ENCODE measurements around the gene FOSL1.

Gene FOSL1

GRCh38 chr11:65862191-65862735, 37.9 kb downstream of the FOSL1 start:
- TF ChIP-seq ARNT (IDR thresholded peaks at IDR 0.05) (no peak), ELF4 (IDR thresholded peaks at IDR 0.05) (no peak), HDGF (IDR thresholded peaks at IDR 0.05; ENCODE audit: borderline replicate concordance) (no peak), TARDBP (IDR thresholded peaks at IDR 0.05) (no peak), NFRKB (IDR thresholded peaks at IDR 0.05) (no peak), BHLHE40 (IDR thresholded peaks at IDR 0.05; ENCODE audit: borderline replicate concordance) (no peak), FOXM1 (IDR thresholded peaks at IDR 0.05; ENCODE audit: borderline replicate concordance) (no peak), PKNOX1 (IDR thresholded peaks at IDR 0.05) (no peak), LEF1 (IDR thresholded peaks at IDR 0.05; ENCODE audit: borderline replicate concordance) (no peak), FOXK2 (IDR thresholded peaks at IDR 0.05) (no peak), SP1 (IDR thresholded peaks at IDR 0.05) (no peak), SUZ12 (IDR thresholded peaks at IDR 0.05) (no peak), CTBP1 (IDR thresholded peaks at IDR 0.05; ENCODE audit: borderline replicate concordance) (no peak), L3MBTL2 (conservative IDR thresholded peaks at IDR 0.05) (no peak)
- CTCF ChIA-PET = no interaction called here
- POLR2A ChIA-PET = interaction anchor here (3.4 to 17.2 kb wide), 3 partner anchors 8 to 142 kb away, joined by 23 to 289 read pairs (median 97); partner anchors contain the start of genes CCDC85B, FIBP and RNASEH2C
- no peak for DNase-seq (ENCODE audit: extremely low spot score)

- no peak for DNase-seq (ENCODE audit: extremely low spot score)
- CTCF ChIA-PET = interaction anchor here (0.6 to 3.7 kb wide), 3 partner anchors 23 to 44 kb away, joined by 4 to 59 read pairs (median 4); partner anchors contain the start of genes CCDC85B and FIBP
- no peak for TF ChIP-seq HDGF (IDR thresholded peaks at IDR 0.05; ENCODE audit: borderline replicate concordance)
- TF ChIP-seq BHLHE40 (IDR thresholded peaks at IDR 0.05; ENCODE audit: borderline replicate concordance) = no peak
- no peak for TF ChIP-seq L3MBTL2 (conservative IDR thresholded peaks at IDR 0.05)
- no peak for TF ChIP-seq ARNT (IDR thresholded peaks at IDR 0.05)
- TF ChIP-seq FOXM1 (IDR thresholded peaks at IDR 0.05; ENCODE audit: borderline replicate concordance) = no peak
- no peak for TF ChIP-seq SUZ12 (IDR thresholded peaks at IDR 0.05)
- no peak for TF ChIP-seq PKNOX1 (IDR thresholded peaks at IDR 0.05)
- no peak for TF ChIP-seq FOXA1 (IDR thresholded peaks at IDR 0.05)
- TF ChIP-seq NFRKB (IDR thresholded peaks at IDR 0.05) = no peak
- TF ChIP-seq SP1 (IDR thresholded peaks at IDR 0.05) = no peak
- POLR2A ChIA-PET = interaction anchor here (0.7 to 17.2 kb wide), 7 partner anchors 8 to 258 kb away, joined by 3 to 289 read pairs (median 23); partner anchors contain the start of genes CCDC85B, FIBP and RNASEH2C
Observed at GRCh38 chr11:65861533-65862183, 38.5 kb downstream of the FOSL1 start.

GRCh38 chr11:65861165-65861505, 39.1 kb downstream of the FOSL1 start:
- POLR2A ChIA-PET = interaction anchor here (0.7 to 17.2 kb wide), 8 partner anchors 9 to 258 kb away, joined by 3 to 289 read pairs (median 22); partner anchors contain the start of genes CCDC85B, FIBP, RNASEH2C and SF3B2
- CTCF ChIA-PET = interaction anchor here (0.6 to 3.7 kb wide), 4 partner anchors 11 to 44 kb away, joined by 4 to 59 read pairs (median 12); partner anchors contain the start of genes CCDC85B and FIBP
- TF ChIP-seq L3MBTL2 (conservative IDR thresholded peaks at IDR 0.05) = no peak
- TF ChIP-seq ARNT (IDR thresholded peaks at IDR 0.05) = no peak
- DNase-seq (ENCODE audit: extremely low spot score) = peak; percentile 7

- ChIA-PET POLR2A (interaction anchor here (0.7 to 17.2 kb wide), 25 partner anchors 9 to 485 kb away, joined by 3 to 289 read pairs (median 6); partner anchors contain the start of genes BANF1, CCDC85B, CTSW and EIF1AD), CTCF (interaction anchor here (0.6 to 3.7 kb wide), 26 partner anchors 8 to 437 kb away, joined by 3 to 59 read pairs (median 4); partner anchors contain the start of genes BANF1, CCDC85B, EIF1AD and FIBP)
- no peak for TF ChIP-seq FOXA1 (IDR thresholded peaks at IDR 0.05)
- TF ChIP-seq L3MBTL2 (conservative IDR thresholded peaks at IDR 0.05) = 0 out of 2 replicates have a peak, but pooled peaks have one; percentile 28
- TF ChIP-seq PKNOX1 (IDR thresholded peaks at IDR 0.05) = peak; percentile 85
- peak; percentile 78 for DNase-seq (ENCODE audit: extremely low spot score)
Observed at GRCh38 chr11:65860278-65861164, 39.7 kb downstream of the FOSL1 start, which contains the start of gene MUS81. Gene MUS81, plus strand, starts transcription at chr11:65860433. Its CDS starts 321 bp downstream, at chr11:65860754.

GRCh38 chr11:65859812-65860277, 40.3 kb downstream of the FOSL1 start:
- CTCF ChIA-PET = interaction anchor here (0.6 to 3.7 kb wide), 26 partner anchors 9 to 438 kb away, joined by 3 to 59 read pairs (median 4); partner anchors contain the start of genes BANF1, CCDC85B, EIF1AD and FIBP
- POLR2A ChIA-PET = interaction anchor here (0.7 to 17.2 kb wide), 28 partner anchors 10 to 486 kb away, joined by 3 to 289 read pairs (median 6); partner anchors contain the start of genes BANF1, CCDC85B, CTSW and EIF1AD
- TF ChIP-seq SP1 (IDR thresholded peaks at IDR 0.05) = no peak
- TF ChIP-seq L3MBTL2 (conservative IDR thresholded peaks at IDR 0.05) = peak; percentile 58
- no peak for TF ChIP-seq ARNT (IDR thresholded peaks at IDR 0.05)
- DNase-seq (ENCODE audit: extremely low spot score) = no peak
